Kidney epithelial cell (primary cell): Measurements from ENCODE around the gene U2AF2. TPM values are rescaled to one million over a fixed set of nuclear protein-coding genes. Genes with fewer than 3 reads are reported as not detected.

ENCODE experiments used
- DNase-seq: peaks from one replicate; pipeline ENCODE4 v3.0.0-alpha.2; 2010; ENCODE audit warnings: low read depth
- H3K27me3 ChIP-seq: 2 replicates; pipeline ENCODE4 v1.6.0; 2011; ENCODE audit warnings: low read length; ENCODE audit not compliant: control insufficient read depth, insufficient read depth
- H3K36me3 ChIP-seq: 2 replicates; pipeline ENCODE4 v1.5.1; 2011; ENCODE audit warnings: low read length; ENCODE audit not compliant: control insufficient read depth, insufficient read depth
- H3K4me3 ChIP-seq: 2 replicates; pipeline ENCODE4 v1.5.1; 2011; ENCODE audit warnings: low read depth, mild to moderate bottlenecking, control low read depth, low read length
- total RNA-seq: library from RNA; depleted of rRNA; stranded (reverse); fragments of >200 nt; gene quantifications from 2 replicates; pipeline ENCODE4 v1.2.3, GENCODE V29; 2015
- TF ChIP-seq, protein P1 (sequence below): IDR thresholded peaks from 2 replicates; pipeline ENCODE4 v1.5.1; 2011; ENCODE audit warnings: mild to moderate bottlenecking, moderate library complexity, low read length, control low read depth, inconsistent platforms; ENCODE audit not compliant: insufficient read depth, poor library complexity, severe bottlenecking

U2AF2 gene
- total RNA-seq, 1 donor from 2014 or later: 153 TPM

DNA sequence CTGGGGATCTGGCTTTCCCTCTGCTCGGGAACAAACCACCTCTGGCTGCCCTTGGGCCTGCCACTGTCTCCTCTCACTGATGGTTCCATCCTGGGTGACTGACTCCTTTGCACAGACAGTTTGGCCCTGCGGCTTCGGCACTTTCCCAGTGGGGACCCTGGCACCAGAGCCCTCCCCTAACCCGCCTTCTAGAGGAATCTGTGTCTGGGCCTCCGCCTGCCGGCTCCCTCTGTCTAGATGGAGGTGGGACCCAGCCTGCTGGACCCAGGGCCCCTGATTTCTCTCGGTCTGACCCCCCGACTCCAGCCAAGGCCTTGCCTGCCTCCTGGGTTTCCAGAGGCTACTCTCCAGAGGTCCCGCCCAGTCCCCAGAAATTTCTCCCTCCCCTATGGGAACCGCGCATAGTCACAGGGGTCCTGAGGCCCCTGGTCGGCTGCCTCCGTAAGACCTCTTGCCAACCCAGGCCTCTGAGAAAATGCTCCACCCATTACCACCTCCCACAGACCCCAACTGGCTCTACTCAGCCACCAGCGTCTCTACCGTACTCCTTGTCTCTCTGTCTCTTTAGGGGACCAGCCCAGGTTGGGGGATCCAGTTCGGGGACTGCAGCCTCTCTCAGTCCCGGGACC lies 4.1 kb upstream of the U2AF2 start:
- H3K4me3 ChIP-seq: no peak overlapping the region

DNA sequence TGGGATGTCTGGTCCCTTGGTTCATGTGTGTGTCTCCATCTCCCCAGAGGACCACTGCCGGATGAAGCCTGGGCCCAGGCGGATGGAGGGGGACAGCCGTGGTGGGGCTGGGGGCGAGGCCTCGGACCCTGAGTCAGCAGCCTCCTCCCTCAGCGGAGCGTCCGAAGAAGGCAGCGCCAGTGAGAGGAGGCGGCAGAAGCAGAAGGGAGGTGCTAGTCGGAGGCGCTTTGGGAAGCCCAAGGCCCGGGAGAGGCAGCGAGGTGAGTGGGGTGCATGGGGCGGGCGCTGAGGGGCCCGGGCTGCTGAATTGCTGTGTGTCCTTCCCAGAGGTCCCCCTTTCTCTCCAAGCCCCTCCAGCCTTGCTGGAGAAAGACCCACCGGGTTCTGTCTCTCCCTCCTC lies 3.6 kb upstream of the U2AF2 start:
- H3K27me3 ChIP-seq: no peaks in the 10 kb centered on the region
- no peak for DNase-seq
- H3K36me3 ChIP-seq: no peaks in the 10 kb centered on the region
- H3K4me3 ChIP-seq: no peak overlapping the region
- TF ChIP-seq, protein P1, sequence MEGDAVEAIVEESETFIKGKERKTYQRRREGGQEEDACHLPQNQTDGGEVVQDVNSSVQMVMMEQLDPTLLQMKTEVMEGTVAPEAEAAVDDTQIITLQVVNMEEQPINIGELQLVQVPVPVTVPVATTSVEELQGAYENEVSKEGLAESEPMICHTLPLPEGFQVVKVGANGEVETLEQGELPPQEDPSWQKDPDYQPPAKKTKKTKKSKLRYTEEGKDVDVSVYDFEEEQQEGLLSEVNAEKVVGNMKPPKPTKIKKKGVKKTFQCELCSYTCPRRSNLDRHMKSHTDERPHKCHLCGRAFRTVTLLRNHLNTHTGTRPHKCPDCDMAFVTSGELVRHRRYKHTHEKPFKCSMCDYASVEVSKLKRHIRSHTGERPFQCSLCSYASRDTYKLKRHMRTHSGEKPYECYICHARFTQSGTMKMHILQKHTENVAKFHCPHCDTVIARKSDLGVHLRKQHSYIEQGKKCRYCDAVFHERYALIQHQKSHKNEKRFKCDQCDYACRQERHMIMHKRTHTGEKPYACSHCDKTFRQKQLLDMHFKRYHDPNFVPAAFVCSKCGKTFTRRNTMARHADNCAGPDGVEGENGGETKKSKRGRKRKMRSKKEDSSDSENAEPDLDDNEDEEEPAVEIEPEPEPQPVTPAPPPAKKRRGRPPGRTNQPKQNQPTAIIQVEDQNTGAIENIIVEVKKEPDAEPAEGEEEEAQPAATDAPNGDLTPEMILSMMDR: no peak

More for the DNA sequence above, 4.1 kb upstream of the U2AF2 start:
- no peaks in the 10 kb centered on the region for H3K36me3 ChIP-seq
- DNase-seq: no peak
- TF ChIP-seq, protein P1: no peak
- H3K27me3 ChIP-seq: no peaks in the 10 kb centered on the region

DNA sequence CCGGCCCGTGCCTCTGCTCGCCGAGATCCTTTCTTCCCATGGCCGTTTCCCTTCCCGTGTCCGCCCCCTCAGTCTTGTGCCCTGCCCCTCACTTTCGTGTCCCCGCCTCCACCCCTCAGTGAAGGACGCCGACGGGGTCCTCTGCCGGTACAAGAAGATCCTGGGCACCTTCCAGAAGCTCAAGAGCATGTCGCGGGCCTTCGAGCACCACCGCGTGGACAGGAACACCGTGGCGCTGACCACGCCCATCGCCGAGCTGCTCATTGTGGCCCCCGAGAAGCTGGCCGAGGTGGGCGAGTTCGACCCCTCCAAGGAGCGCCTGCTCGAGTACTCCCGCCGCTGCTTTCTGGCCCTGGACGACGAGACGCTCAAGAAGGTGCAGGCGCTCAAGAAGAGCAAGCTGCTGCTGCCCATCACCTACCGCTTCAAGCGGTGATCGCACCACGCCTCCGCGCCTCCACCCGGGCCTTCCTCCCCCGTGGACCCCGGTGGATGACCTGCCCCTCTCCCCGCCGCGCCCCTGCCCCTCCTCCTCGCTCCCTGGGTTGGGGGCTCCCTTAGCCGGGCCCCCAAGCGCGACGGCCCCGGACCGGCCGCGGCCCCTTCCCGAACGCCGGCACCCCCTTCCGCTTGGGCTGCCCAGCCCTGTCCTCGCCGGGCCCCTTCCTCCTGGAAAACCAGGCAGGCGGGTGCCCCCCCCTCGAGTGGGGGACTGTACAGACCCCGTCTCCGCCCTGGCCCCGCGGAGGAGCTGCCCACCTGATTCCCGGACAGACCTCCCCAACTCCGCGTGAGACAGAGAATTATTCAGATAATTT lies 2.3 kb upstream of the U2AF2 start:
- H3K36me3 ChIP-seq: no peaks in the 10 kb centered on the region
- DNase-seq: no peak
- H3K4me3 ChIP-seq: no peak overlapping the region
- TF ChIP-seq, protein P1: no peak
- H3K27me3 ChIP-seq: no peaks in the 10 kb centered on the region

DNA sequence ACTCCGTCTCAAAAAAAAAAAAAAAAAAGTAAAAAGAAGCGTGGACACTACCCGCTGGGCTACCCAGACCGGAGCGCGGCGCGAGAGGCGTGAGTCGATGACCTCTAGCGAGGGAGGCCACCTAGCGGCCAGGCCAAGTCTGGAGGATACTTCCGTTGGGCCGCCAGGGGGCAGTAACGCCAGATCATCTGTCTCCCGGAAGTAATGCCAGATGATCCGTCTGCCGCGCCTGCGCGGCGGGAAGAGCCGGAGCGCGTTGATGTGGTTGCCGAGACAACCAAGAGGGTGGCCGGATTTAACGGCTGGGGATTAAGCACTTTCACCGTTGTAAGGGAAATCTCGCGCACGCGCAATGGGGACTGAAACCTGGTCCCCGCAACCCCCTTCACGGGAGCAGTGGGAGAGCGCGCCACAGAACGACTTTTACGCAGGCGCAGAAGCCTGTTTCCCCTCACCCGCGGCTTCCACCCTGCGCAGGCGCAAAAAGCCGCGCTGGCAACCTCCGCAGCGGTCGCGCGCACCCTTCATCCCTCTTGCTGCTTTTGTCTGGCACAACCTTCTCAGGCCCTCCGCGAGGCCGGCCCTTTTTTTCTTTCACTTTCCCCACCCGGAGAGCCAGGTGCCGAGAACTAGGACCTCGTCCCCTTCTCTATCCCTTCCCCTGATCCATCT lies 1.0 kb upstream of the U2AF2 start:
- Histone ChIP-seq H3K27me3 (no peaks in the 10 kb centered on the region), H3K36me3 (no peaks in the 10 kb centered on the region), H3K4me3 (peak overlapping the region; percentile 70)
- TF ChIP-seq, protein P1: peak; percentile 100
- DNase-seq: peak; percentile 94

DNA sequence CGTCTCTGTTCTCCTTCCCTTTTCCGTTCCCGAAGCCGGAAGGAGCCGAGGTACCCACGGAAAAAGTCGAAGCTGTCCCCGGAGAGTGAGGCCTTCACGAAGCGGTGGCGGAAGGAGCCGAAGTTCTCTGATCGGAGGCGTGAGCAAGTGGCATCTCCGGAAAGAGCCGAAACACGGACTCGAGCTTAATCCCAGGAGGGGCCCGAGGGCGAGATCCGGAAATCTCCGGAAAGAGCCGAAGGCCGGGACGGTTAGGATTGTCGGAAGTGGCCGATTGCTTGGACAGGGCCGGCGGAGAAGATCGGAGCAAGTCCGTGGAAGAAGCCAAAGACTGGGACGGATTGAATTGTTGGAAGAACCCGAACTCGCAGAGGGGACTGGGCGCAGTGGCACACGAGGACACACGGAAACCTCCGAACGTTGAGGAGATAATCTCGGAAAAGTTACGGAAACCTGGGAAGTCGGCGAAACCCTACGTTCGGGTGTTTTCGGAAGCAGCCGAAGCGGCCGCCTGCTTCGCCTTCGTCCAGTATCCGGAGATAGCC lies 440 bp upstream of the U2AF2 start:
- H3K36me3 ChIP-seq: no peaks in the 10 kb centered on the region
- no peaks in the 10 kb centered on the region for H3K27me3 ChIP-seq
- peak overlapping the region; percentile 70 for H3K4me3 ChIP-seq
- TF ChIP-seq, protein P1: no peak
- peak; percentile 90 for DNase-seq
